ENCODE results near the gene KMT2B.

Gene KMT2B

DNA sequence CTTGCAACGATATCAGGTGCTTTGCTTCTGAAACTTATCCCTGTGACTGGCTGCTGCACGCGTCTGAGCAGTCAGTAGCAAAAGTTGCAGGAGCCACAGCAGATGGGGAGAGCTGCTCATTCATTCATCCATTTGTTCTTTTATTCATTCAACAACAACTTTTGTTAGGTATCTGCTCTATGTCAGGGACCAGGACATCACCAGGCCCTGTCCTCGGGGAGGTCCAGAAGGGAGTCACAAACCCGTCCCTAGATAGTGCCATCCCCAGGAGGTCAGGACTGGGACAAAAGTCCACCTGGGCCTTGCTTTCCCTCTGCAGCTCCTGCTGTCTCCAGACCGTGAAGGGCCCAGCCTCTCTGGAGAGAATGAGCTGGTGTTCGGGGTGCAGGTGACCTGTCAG lies 60.2 kb downstream of the KMT2B start:
- no peak for DNase-seq (ENCODE audit: low spot score)

DNA sequence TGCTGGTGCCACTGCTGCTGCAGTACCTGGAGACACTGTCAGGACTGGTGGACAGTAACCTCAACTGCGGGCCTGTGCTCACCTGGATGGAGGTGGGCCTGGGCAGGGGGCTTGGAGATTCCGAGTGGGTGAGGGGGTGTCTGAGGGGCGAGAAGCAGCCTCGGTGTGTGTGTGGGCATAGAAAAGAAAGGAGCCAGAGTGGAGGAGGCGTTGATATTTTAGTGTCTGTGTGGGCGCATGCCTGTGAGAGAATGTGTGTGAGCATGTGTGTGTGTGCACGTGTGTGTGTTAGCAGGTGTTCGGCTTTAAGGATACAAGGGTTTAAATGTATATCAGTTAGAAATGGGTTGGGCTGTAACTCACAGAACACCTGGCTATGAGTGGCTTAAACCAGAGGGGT lies 61.2 kb downstream of the KMT2B start:
- no peak for DNase-seq (ENCODE audit: low spot score)

DNA sequence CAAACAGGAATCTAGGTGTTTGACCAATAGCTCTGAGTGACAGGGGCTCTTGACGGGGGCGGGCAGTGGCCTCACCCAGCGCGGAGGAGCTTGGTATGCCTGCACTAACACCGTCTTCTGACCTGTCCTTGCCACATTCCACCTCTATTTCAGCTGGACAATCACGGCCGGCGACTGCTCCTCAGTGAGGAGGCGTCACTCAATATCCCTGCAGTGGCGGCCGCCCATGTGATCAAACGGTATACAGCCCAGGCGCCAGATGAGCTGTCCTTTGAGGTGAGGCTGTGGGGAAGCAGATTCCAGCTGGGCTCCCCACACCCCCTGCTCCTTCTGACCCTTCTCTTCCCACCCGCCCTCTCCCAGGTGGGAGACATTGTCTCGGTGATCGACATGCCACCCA lies 62.3 kb downstream of the KMT2B start:
- DNase-seq (ENCODE audit: low spot score), result no peak

DNA sequence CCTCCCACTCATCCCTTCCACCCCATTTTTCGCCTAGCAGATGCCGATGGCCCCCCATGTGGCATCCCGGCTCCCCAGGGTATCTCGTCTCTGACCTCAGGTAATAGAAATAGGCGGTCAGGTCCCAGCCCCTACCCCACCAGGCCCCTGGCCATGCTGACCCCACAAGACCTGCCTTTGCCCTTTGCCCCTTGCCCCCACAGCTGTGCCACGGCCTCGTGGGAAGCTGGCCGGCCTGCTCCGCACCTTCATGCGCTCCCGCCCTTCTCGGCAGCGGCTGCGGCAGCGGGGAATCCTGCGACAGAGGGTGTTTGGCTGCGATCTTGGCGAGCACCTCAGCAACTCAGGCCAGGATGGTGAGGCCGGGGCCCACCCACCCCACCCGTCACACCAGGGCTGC lies 62.9 kb downstream of the KMT2B start:
- DNase-seq (ENCODE audit: low spot score), result no peak

GRCh38 chr19:35781650-35782049 lies 63.8 kb downstream of the KMT2B start:
- no peak for DNase-seq (ENCODE audit: low spot score)

DNA sequence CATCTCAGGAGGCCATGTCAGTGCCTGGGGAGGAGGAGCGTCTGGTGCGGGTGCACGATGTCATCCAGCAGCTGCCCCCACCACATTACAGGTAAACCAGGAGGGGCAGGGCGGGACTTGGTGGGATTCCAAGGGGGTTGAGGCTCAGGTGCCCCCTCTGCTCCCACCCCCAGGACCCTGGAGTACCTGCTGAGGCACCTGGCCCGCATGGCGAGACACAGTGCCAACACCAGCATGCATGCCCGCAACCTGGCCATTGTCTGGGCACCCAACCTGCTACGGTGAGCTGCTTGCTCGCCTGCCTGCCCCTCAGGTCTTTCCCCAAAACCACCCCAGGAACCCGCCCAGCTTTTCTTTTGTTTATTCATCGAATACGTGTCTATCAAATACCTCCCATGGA lies 64.8 kb downstream of the KMT2B start:
- DNase-seq (ENCODE audit: low spot score), result no peak

DNA sequence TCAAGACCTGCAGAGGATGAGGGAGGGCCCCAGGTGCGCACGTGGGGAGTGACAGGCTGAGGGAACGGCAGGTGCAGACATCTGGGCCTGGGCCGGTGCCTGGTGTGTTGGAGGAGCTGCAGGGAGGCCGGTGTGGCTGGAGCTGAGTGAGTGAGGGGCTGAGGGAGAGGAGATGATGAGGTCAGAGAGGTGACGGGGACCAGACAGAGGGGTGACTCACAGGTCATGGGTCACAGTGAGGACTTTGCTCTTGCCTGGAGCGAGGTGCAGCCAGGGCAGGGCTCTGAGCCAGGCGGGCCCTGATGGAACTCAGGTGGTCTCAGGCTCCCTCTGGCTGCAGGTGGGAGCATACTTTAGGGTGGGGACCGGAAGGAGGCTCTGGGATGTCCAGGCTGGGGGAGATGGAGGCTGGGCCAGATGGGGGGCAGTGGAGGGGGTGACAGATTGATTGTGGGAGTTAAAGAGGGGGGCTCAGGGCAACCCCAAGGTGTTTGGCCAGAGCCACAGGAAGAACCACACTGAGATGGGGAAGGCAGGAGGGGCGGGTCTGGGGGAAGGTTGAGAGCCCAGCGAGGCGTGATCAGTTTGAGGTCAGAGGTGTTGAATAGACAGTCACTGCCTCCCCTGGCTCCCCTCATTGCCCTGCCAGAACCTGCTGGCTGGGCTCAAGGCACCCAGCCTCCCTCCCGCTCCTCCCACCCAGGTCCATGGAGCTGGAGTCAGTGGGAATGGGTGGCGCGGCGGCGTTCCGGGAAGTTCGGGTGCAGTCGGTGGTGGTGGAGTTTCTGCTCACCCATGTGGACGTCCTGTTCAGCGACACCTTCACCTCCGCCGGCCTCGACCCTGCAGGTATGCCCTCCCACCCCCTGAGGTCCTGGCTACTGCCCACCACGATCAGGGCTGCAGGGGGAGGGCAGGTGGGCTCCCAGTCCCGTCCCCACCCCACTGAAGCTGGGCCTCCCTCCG lies 65.9 kb downstream of the KMT2B start:
- no peak for DNase-seq (ENCODE audit: low spot score)

- peak; percentile 93 for DNase-seq (ENCODE audit: low spot score)
Observed at GRCh38 chr19:35784503-35785338, 66.9 kb downstream of the KMT2B start.

DNA sequence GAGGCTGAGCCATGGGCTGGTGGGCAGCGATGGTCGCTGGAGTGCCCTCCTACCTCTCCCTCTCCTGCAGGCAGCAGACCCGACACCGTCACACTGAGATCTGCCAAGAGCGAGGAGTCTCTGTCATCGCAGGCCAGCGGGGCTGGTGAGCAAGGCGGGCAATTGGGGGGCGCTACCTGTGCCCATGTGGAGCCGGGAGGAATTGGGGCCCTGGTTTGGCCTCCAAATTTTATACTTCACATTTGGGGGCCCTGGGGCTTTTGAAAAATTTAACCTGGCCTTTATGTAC lies 67.5 kb downstream of the KMT2B start:
- no peak for DNase-seq (ENCODE audit: low spot score)

DNA sequence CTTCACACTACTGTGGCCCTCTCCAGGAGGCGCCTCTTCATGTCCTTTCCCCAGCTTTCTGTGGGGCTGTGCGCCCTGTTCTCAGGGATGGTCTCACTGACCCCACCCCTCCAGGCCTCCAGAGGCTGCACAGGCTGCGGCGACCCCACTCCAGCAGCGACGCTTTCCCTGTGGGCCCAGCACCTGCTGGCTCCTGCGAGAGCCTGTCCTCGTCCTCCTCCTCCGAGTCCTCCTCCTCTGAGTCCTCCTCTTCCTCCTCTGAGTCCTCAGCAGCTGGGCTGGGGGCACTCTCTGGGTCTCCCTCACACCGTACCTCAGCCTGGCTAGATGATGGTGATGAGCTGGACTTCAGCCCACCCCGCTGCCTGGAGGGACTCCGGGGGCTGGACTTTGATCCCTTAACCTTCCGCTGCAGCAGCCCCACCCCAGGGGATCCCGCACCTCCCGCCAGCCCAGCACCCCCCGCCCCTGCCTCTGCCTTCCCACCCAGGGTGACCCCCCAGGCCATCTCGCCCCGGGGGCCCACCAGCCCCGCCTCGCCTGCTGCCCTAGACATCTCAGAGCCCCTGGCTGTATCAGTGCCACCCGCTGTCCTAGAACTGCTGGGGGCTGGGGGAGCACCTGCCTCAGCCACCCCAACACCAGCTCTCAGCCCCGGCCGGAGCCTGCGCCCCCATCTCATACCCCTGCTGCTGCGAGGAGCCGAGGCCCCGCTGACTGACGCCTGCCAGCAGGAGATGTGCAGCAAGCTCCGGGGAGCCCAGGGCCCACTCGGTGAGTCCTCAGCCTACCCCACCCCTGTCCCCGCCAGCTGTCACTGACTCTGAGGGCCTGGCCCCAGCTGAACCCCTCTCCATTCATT lies 68.7 kb downstream of the KMT2B start:
- no peak for DNase-seq (ENCODE audit: low spot score)

DNA sequence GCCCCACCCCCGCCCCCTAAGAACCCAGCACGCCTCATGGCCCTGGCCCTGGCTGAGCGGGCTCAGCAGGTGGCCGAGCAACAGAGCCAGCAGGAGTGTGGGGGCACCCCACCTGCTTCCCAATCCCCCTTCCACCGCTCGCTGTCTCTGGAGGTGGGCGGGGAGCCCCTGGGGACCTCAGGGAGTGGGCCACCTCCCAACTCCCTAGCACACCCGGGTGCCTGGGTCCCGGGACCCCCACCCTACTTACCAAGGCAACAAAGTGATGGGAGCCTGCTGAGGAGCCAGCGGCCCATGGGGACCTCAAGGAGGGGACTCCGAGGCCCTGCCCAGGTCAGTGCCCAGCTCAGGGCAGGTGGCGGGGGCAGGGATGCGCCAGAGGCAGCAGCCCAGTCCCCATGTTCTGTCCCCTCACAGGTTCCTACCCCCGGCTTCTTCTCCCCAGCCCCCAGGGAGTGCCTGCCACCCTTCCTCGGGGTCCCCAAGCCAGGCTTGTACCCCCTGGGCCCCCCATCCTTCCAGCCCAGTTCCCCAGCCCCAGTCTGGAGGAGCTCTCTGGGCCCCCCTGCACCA lies 69.5 kb downstream of the KMT2B start:
- no peak for DNase-seq (ENCODE audit: low spot score)
